Spleen (tissue), 11 donors: ENCODE data around the gene SNRPF. TPM values are rescaled to one million over a fixed set of nuclear protein-coding genes. Genes with fewer than 3 reads are reported as not detected.

Source experiments
- DNase-seq: peaks from one replicate; pipeline ENCODE4 v3.0.0-alpha.2; 2020
- H3K27ac ChIP-seq, 8 donors: fragments of 200-600 bp; sonication (generic) in 7 of 8; 1 replicate in 4 of 8; 2 replicates in 4 of 8; pipeline versions ENCODE4 v1.5.0 to v1.8.0; 2016 to 2021; ENCODE audit warnings: inconsistent platforms in 4 of 8, mild to moderate bottlenecking in 4 of 8, moderate library complexity in 1 of 8
- H3K27me3 ChIP-seq, 7 donors: fragments of 200-600 bp; sonication (generic) in 6 of 7; replicated peaks in 1 of 7; 1 replicate in 4 of 7; 2 replicates in 3 of 7; pipeline versions ENCODE4 v1.5.0 to v1.8.0; 2016 to 2021; ENCODE audit warnings: inconsistent platforms in 3 of 7, mild to moderate bottlenecking in 1 of 7
- H3K36me3 ChIP-seq, 6 donors: fragments of 200-600 bp; sonication (generic) in 5 of 6; 1 replicate in 4 of 6; 2 replicates in 2 of 6; pipeline versions ENCODE4 v1.5.0 to v1.8.0; 2016 to 2021; ENCODE audit warnings: inconsistent platforms in 2 of 6
- H3K4me1 ChIP-seq, 6 donors: fragments of 200-600 bp; sonication (generic) in 5 of 6; 1 replicate in 3 of 6; 2 replicates in 3 of 6; pipeline versions ENCODE4 v1.5.0 to v1.8.0; 2016 to 2021; ENCODE audit warnings: inconsistent platforms in 3 of 6
- H3K4me3 ChIP-seq, 8 donors: fragments of 200-600 bp; sonication (generic) in 7 of 8; 1 replicate in 4 of 8; 2 replicates in 4 of 8; pipeline versions ENCODE4 v1.5.0 to v1.8.0; 2016 to 2021; ENCODE audit warnings: inconsistent platforms in 4 of 8, mild to moderate bottlenecking in 4 of 8, moderate library complexity in 2 of 8
- H3K9me3 ChIP-seq, 8 donors: fragments of 200-600 bp; sonication (generic) in 7 of 8; 1 replicate in 4 of 8; 2 replicates in 4 of 8; pipeline versions ENCODE4 v1.5.0 to v1.8.0; 2016 to 2021; ENCODE audit warnings: inconsistent platforms in 4 of 8
- CTCF ChIP-seq, 11 experiments: fragments of 200-600 bp in 7 of 11; fragments of 450-650 bp in 4 of 11; sonication (generic) in 4 of 11; IDR thresholded peaks in 8 of 11; conservative IDR thresholded peaks in 3 of 11; 1 replicate in 7 of 11; 2 replicates in 4 of 11; pipeline versions ENCODE4 v1.4.0 to v1.8.0; 2016 to 2021; ENCODE audit warnings: antibody characterized with exemption in 11 of 11, inconsistent platforms in 4 of 11, mild to moderate bottlenecking in 1 of 11
- POLR2A ChIP-seq, 3 donors: fragments of 450-650 bp; IDR thresholded peaks; one replicate each; pipeline ENCODE4 v1.5.1; 2017; ENCODE audit warnings: antibody characterized with exemption in 3 of 3, mild to moderate bottlenecking in 1 of 3
- POLR2AphosphoS5 ChIP-seq, 3 donors: sonication (generic); formaldehyde crosslinking; IDR thresholded peaks; one replicate each; pipeline ENCODE4 v1.5.1; 2017; ENCODE audit warnings: antibody characterized with exemption in 3 of 3
- WGBS, 5 donors: extraction: QIAGEN DNeasy Blood & Tissue Kit in 3 of 5; methylation state at CpG; one replicate each; pipeline versions ENCODE4 v1.1.5 to v1.1.7; 2013 to 2018; 5-methylcytosine and 5-hydroxymethylcytosine counted together
- intact Hi-C: fragments of 100-400 bp; cut with DNase I; formaldehyde crosslinking; loops from one replicate; pipeline ENCODE4 v1.15.0; 2023; ENCODE audit warnings: low total_unique reads
- polyA plus RNA-seq, 3 donors: library from polyadenylated mRNA; stranded (reverse); fragments of 200-250 nt; gene quantifications; one replicate each; pipeline ENCODE4 v1.2.1, GENCODE V29; 2013
- total RNA-seq, 7 donors: library from RNA; depleted of rRNA in 3 of 7; stranded (reverse); fragments of >200 nt in 3 of 7; fragmentation: NEBNext Ultra II Directional in 4 of 7; extraction: Animal tissue kit (Norgen Biotek cat#: 25700) in 4 of 7; gene quantifications; one replicate each; pipeline versions ENCODE4 v1.1.0 to v1.2.1, GENCODE V29; 2016 to 2021
- donor health status: healthy with polysubstance abuse.
- donor health status: DM: no; HTN: no; CAD: no; lungs with moderate emphysema.
- donor health status: DM: no; HTN: no; CAD: no.
- donor health status: Bipolar disorder and iron deficiency.
- donor health status: healthy.
- donor health status: DM: no; HTN: no; CAD: no.
- donor health status: DM: yes; HTN: yes; CAD: no.

SNRPF gene
- total and polyA plus RNA-seq, 10 donors: 5.6 to 50.3 (median 18.3) TPM

GRCh38 chr12:95890958-95891357 lies 32.2 kb downstream of the SNRPF start:
- Histone ChIP-seq H3K9me3 (no peaks in the 10 kb centered on the region), H3K4me1 (no peaks in the 10 kb centered on the region), H3K27me3 (peaks cover 0 to 4% (median 0%) of the 10 kb centered on the region in 7 donors), H3K36me3 (no peaks in the 10 kb centered on the region), H3K4me3 (no peak overlapping the region), H3K27ac (no peak overlapping the region)
- WGBS, 5 donors: 79 to 87% (median 81%) methylated on average over 3 of the region's 3 CpGs
- intact Hi-C loops: no loop called here
- DNase-seq: no peak
- TF ChIP-seq CTCF (IDR thresholded peaks at IDR 0.05 in 8 of 11, conservative IDR thresholded peaks at IDR 0.05 in 3 of 11): no peak
- TF ChIP-seq POLR2A (IDR thresholded peaks at IDR 0.05): no peak
- no peak for TF ChIP-seq POLR2AphosphoS5 (IDR thresholded peaks at IDR 0.05)

- intact Hi-C loops: no loop called here
- DNase-seq: no peak
- peaks cover 0 to 5% (median 0%) of the 10 kb centered on the region in 7 donors for H3K27me3 ChIP-seq
- H3K36me3 ChIP-seq: no peaks in the 10 kb centered on the region
- no peak overlapping the region for H3K27ac ChIP-seq
- no peaks in the 10 kb centered on the region for H3K9me3 ChIP-seq
- 87 to 96% (median 93%) methylated on average over 4 of the region's 4 CpGs for WGBS, 5 donors
- no peak overlapping the region for H3K4me3 ChIP-seq
- TF ChIP-seq POLR2AphosphoS5 (IDR thresholded peaks at IDR 0.05): no peak
- no peak for TF ChIP-seq CTCF (IDR thresholded peaks at IDR 0.05 in 8 of 11, conservative IDR thresholded peaks at IDR 0.05 in 3 of 11)
- no peak for TF ChIP-seq POLR2A (IDR thresholded peaks at IDR 0.05)
- no peaks in the 10 kb centered on the region for H3K4me1 ChIP-seq
These were observed 38.1 kb downstream of the SNRPF start for GRCh38 chr12:95896846-95897245.

- H3K9me3 ChIP-seq: peaks cover 0 to 10% (median 7%) of the 10 kb centered on the region in 8 donors
- WGBS, 5 donors: 59 to 78% (median 70%) methylated on average over 4 of the region's 4 CpGs
- no peaks in the 10 kb centered on the region for H3K36me3 ChIP-seq
- H3K27me3 ChIP-seq: peaks cover 0 to 5% (median 0%) of the 10 kb centered on the region in 7 donors
- no peak overlapping the region for H3K27ac ChIP-seq
- no peaks in the 10 kb centered on the region for H3K4me1 ChIP-seq
- no peak overlapping the region for H3K4me3 ChIP-seq
- TF ChIP-seq POLR2AphosphoS5 (IDR thresholded peaks at IDR 0.05): no peak
- TF ChIP-seq POLR2A (IDR thresholded peaks at IDR 0.05): no peak
- no peak for TF ChIP-seq CTCF (IDR thresholded peaks at IDR 0.05 in 8 of 11, conservative IDR thresholded peaks at IDR 0.05 in 3 of 11)
- intact Hi-C loops: no loop called here
- DNase-seq: no peak
These were observed 39.3 kb downstream of the SNRPF start for GRCh38 chr12:95898081-95898480.

- Histone ChIP-seq H3K27me3 (no peaks in the 10 kb centered on the region), H3K36me3 (no peaks in the 10 kb centered on the region), H3K27ac (peak overlapping the region in 1 of 8 donors; percentile 20), H3K9me3 (peaks cover 0 to 4% (median under 1%) of the 10 kb centered on the region in 8 donors), H3K4me3 (no peak overlapping the region), H3K4me1 (peaks cover 0 to 6% (median 0%) of the 10 kb centered on the region in 6 donors)
- no peak for DNase-seq
- intact Hi-C loops: no loop called here
- no peak for TF ChIP-seq CTCF (IDR thresholded peaks at IDR 0.05 in 8 of 11, conservative IDR thresholded peaks at IDR 0.05 in 3 of 11)
- no peak for TF ChIP-seq POLR2AphosphoS5 (IDR thresholded peaks at IDR 0.05)
- no peak for TF ChIP-seq POLR2A (IDR thresholded peaks at IDR 0.05)
These were observed 49.8 kb downstream of the SNRPF start for GRCh38 chr12:95908573-95908972.
